ENCODE results near the gene HOXD10. TPM values are rescaled to one million over a fixed set of nuclear protein-coding genes. Genes with fewer than 3 reads are reported as not detected.
A peak's percentile ranks its signal among the peaks of the same experiment; 100 is the strongest.

The HOXD10 gene
- total RNA-seq, 1 experiment from 2014 or later = 88.6 TPM

DNA sequence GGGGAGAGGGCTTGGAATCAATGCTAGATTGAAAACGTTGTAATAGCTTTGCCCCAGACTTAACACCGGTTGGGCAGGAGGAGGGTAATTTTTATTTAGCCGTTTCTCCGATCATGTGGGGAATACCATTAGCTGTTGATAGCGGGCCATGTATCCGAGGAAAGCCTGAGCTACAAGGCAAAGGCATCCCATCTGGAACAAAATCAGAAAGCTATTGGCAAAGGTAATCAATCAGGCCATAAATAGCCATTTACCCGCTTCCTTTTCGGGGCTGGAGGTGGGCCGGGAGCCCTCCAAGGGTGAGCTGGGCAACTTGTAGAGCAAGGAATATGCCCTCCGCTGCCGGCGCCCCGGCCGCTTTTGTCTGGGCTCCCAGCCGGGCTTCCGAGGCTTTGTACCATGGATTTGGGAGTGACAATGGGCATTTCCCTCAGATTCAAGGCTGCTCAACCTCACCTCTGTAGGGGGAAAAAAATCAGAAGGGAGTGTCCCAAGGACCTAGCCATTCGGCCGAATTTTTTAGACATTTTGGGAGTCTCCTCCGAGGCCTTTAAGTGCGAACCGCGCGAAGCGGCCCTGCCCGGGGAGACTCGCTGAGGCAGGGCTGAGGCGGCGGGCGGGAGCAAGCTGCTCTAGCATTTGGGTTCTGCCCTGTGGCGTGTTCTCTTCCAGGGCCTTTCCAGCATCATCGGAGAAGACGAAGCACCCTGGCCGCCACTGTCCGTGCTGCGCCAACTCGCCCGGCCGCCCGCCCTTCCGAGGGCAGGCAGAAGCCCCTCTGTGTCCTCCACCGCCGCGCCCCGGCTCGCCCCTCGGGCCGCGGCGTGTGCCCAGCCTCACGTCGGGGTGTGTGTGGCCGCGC lies 4.8 kb downstream of the HOXD10 start:
- no TSS peak for BruUV-seq (replicated peaks)
- TF ChIP-seq, protein P1, sequence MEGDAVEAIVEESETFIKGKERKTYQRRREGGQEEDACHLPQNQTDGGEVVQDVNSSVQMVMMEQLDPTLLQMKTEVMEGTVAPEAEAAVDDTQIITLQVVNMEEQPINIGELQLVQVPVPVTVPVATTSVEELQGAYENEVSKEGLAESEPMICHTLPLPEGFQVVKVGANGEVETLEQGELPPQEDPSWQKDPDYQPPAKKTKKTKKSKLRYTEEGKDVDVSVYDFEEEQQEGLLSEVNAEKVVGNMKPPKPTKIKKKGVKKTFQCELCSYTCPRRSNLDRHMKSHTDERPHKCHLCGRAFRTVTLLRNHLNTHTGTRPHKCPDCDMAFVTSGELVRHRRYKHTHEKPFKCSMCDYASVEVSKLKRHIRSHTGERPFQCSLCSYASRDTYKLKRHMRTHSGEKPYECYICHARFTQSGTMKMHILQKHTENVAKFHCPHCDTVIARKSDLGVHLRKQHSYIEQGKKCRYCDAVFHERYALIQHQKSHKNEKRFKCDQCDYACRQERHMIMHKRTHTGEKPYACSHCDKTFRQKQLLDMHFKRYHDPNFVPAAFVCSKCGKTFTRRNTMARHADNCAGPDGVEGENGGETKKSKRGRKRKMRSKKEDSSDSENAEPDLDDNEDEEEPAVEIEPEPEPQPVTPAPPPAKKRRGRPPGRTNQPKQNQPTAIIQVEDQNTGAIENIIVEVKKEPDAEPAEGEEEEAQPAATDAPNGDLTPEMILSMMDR (conservative IDR thresholded peaks at IDR 0.05; ENCODE audit: low read depth, low read length) = no peak
- no peak for TF ChIP-seq EZH2 (IDR thresholded peaks at IDR 0.05; ENCODE audit: borderline replicate concordance, low read depth, low read length, poor library complexity, severe bottlenecking)
- POLR2A ChIA-PET (ENCODE audit: low non-redundant PET) = interaction anchor here (0.6 to 0.7 kb wide), 2 partner anchors 584 to 955 kb away, joined by 3 read pairs; no protein-coding TSS in a partner anchor

DNA sequence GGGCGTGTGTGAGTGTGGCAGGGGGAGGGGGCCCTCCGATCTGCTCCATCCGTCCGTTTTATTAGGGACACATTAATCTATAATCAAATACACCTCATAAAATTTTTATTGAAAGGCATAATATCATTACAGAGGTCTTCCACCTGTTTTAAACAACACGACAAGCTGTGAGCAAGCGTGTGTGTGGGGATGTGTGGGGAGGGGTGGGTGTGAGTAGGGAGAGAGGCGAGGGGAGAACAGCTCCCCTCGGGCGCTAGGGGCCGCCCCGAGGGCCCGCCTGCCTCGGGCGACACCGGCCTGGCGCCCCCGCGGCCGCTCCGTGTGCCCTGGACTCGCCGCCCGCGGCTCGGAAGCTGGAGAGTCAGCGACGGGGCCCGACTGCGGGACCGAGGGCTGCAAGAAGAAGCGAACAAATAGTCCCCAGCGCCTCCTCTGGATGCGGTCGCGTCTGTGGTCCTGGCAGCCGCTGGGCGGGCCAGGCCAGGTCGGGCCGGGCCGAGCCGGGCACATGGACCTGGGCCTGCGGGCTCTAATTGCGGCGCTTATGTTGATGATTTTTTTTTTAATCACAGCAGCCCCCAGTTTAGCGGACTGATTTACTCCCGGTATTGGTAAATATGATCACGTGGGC lies 5.6 kb downstream of the HOXD10 start:
- POLR2A ChIA-PET (ENCODE audit: low non-redundant PET) = interaction anchor here (0.7 kb wide), 2 partner anchors 803 to 955 kb away, joined by 3 to 8 read pairs; no protein-coding TSS in a partner anchor
- Histone ChIP-seq H3K9me3 (ENCODE audit: low read depth, low read length, poor library complexity, severe bottlenecking) (no peaks in the 10 kb centered on the region), H3K27me3 (replicated peaks; ENCODE audit: insufficient read depth, low read depth, low read length, poor library complexity) (no peaks in the 10 kb centered on the region), H3K4me3 (ENCODE audit: low read depth, low read length, poor library complexity, severe bottlenecking) (peak overlapping the region; percentile 71), H3K27ac (ENCODE audit: low read depth, low read length, poor library complexity, severe bottlenecking) (peak overlapping the region; percentile 98), H3K36me3 (ENCODE audit: insufficient read depth, low read length, poor library complexity, severe bottlenecking) (peaks cover 66% of the 10 kb centered on the region), H3K4me1 (ENCODE audit: insufficient read depth, low read length, poor library complexity, severe bottlenecking) (peaks cover 62% of the 10 kb centered on the region)
- intact Hi-C loops (cut with micrococcal nuclease; ENCODE audit: unreplicated experiment) = loop anchor here (10.0 kb wide), 1 partner anchor 1633 kb away; no protein-coding TSS in a partner anchor
- TF ChIP-seq, protein P1 (conservative IDR thresholded peaks at IDR 0.05; ENCODE audit: low read depth, low read length) = 0 out of 2 replicates have a peak, but pooled peaks have one; percentile 17
- TF ChIP-seq EZH2 (IDR thresholded peaks at IDR 0.05; ENCODE audit: borderline replicate concordance, low read depth, low read length, poor library complexity, severe bottlenecking) = no peak
- no peak for DNase-seq (ENCODE audit: low spot score)
- BruUV-seq (replicated peaks) = no TSS peak
- CTCF ChIA-PET = interaction anchor here (0.6 to 2.1 kb wide), 5 partner anchors 11 to 532 kb away, joined by 3 to 8 read pairs (median 4); no protein-coding TSS in a partner anchor

More for the DNA sequence above, 4.8 kb downstream of the HOXD10 start:
- no peaks in the 10 kb centered on the region for H3K9me3 ChIP-seq (ENCODE audit: low read depth, low read length, poor library complexity, severe bottlenecking)
- no peaks in the 10 kb centered on the region for H3K27me3 ChIP-seq (replicated peaks; ENCODE audit: insufficient read depth, low read depth, low read length, poor library complexity)
- peak overlapping the region; percentile 98 for H3K27ac ChIP-seq (ENCODE audit: low read depth, low read length, poor library complexity, severe bottlenecking)
- intact Hi-C loops (cut with micrococcal nuclease; ENCODE audit: unreplicated experiment) = loop anchor here (10.0 kb wide), 1 partner anchor 1633 kb away; no protein-coding TSS in a partner anchor
- CTCF ChIA-PET = interaction anchor here (0.6 to 2.1 kb wide), 2 partner anchors 10 to 1022 kb away, joined by 3 to 7 read pairs; no protein-coding TSS in a partner anchor
- peak overlapping the region; percentile 71 for H3K4me3 ChIP-seq (ENCODE audit: low read depth, low read length, poor library complexity, severe bottlenecking)
- H3K4me1 ChIP-seq (ENCODE audit: insufficient read depth, low read length, poor library complexity, severe bottlenecking) = peaks cover 60% of the 10 kb centered on the region
- peak; percentile 61 for DNase-seq (ENCODE audit: low spot score)
- H3K36me3 ChIP-seq (ENCODE audit: insufficient read depth, low read length, poor library complexity, severe bottlenecking) = peaks cover 73% of the 10 kb centered on the region

DNA sequence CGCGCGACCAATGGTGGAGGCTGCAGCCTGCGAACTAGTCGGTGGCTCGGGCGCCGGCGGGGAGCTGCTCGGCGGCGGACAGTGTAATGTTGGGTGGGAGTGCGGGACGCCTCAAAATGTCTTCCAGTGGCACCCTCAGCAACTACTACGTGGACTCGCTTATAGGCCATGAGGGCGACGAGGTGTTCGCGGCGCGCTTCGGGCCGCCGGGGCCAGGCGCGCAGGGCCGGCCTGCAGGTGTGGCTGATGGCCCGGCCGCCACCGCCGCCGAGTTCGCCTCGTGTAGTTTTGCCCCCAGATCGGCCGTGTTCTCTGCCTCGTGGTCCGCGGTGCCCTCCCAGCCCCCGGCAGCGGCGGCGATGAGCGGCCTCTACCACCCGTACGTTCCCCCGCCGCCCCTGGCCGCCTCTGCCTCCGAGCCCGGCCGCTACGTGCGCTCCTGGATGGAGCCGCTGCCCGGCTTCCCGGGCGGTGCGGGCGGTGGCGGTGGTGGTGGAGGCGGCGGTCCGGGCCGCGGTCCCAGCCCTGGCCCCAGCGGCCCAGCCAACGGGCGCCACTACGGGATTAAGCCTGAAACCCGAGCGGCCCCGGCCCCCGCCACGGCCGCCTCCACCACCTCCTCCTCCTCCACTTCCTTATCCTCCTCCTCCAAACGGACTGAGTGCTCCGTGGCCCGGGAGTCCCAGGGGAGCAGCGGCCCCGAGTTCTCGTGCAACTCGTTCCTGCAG lies 6.3 kb downstream of the HOXD10 start, which contains the start of gene HOXD9:
HOXD9 (plus strand) TSS at position 37 of the 728 bp plus-strand sequence; CDS start at position 87, 50 bp downstream.
- POLR2A ChIA-PET (ENCODE audit: low non-redundant PET) = interaction anchor here (0.7 kb wide), 1 partner anchor 804 kb away, joined by 8 read pairs; no protein-coding TSS in a partner anchor
- H3K4me1 ChIP-seq (ENCODE audit: insufficient read depth, low read length, poor library complexity, severe bottlenecking) = peaks cover 62% of the 10 kb centered on the region
- no peaks in the 10 kb centered on the region for H3K9me3 ChIP-seq (ENCODE audit: low read depth, low read length, poor library complexity, severe bottlenecking)
- TF ChIP-seq, protein P1 (conservative IDR thresholded peaks at IDR 0.05; ENCODE audit: low read depth, low read length) = no peak
- TF ChIP-seq EZH2 (IDR thresholded peaks at IDR 0.05; ENCODE audit: borderline replicate concordance, low read depth, low read length, poor library complexity, severe bottlenecking) = no peak
- peak within 1 kb of the TSS; percentile 71 for H3K4me3 ChIP-seq (ENCODE audit: low read depth, low read length, poor library complexity, severe bottlenecking)
- H3K27me3 ChIP-seq (replicated peaks; ENCODE audit: insufficient read depth, low read depth, low read length, poor library complexity) = no peaks in the 10 kb centered on the region
- H3K36me3 ChIP-seq (ENCODE audit: insufficient read depth, low read length, poor library complexity, severe bottlenecking) = peaks cover 59% of the 10 kb centered on the region
- DNase-seq (ENCODE audit: low spot score) = peak; percentile 92
- intact Hi-C loops (cut with micrococcal nuclease; ENCODE audit: unreplicated experiment) = loop anchor here (10.0 kb wide), 1 partner anchor 1632 kb away; no protein-coding TSS in a partner anchor
- CTCF ChIA-PET = interaction anchor here (0.6 to 2.1 kb wide), 5 partner anchors 12 to 531 kb away, joined by 3 to 8 read pairs (median 4); no protein-coding TSS in a partner anchor
- peak within 1 kb of the TSS; percentile 98 for H3K27ac ChIP-seq (ENCODE audit: low read depth, low read length, poor library complexity, severe bottlenecking)
- no TSS peak for BruUV-seq (replicated peaks)
